Activated CD4-positive, alpha-beta T cell treated with anti-CD3 and anti-CD28 coated beads, Interleukin-2, amount 50 U/mL, for 24 hours (primary cell): ENCODE results near the gene ANGEL2.
"Not testable (repeated sequence)": the region's sequence is repeated elsewhere in the genome, so short reads cannot be mapped to it uniquely, and the experiment has no call there.

Source experiments
- DNase-seq, 2 donors: peaks; one replicate each; pipeline ENCODE4 v3.0.0-alpha.2; 2020; ENCODE audit warnings: low read depth in 1 of 2, low spot score in 1 of 2

ANGEL2 gene

GRCh38 chr1:213020016-213020415 lies 4.3 kb upstream of the ANGEL2 start:
- DNase-seq: no peak

- no peak for DNase-seq
Observed at GRCh38 chr1:213019450-213019849, 3.8 kb upstream of the ANGEL2 start.

- DNase-seq: no peak
Observed at GRCh38 chr1:213017447-213018273, 2.0 kb upstream of the ANGEL2 start.

GRCh38 chr1:213014642-213015041 lies 1.0 kb downstream of the ANGEL2 start:
- no peak for DNase-seq

- DNase-seq: no peak
Observed at GRCh38 chr1:213008564-213008963, 7.1 kb downstream of the ANGEL2 start.

- no peak for DNase-seq
Observed at GRCh38 chr1:213003256-213003655, 12.4 kb downstream of the ANGEL2 start.

GRCh38 chr1:212994926-212995325 lies 20.7 kb downstream of the ANGEL2 start:
- no peak for DNase-seq

GRCh38 chr1:212993960-212994359 lies 21.7 kb downstream of the ANGEL2 start:
- DNase-seq: not testable (repeated sequence)

- DNase-seq: no peak
Observed at GRCh38 chr1:212990276-212990675, 25.4 kb downstream of the ANGEL2 start.

GRCh38 chr1:212987702-212988322 lies 27.9 kb downstream of the ANGEL2 start:
- no peak for DNase-seq

- no peak for DNase-seq
Observed at GRCh38 chr1:212986551-212986950, 29.1 kb downstream of the ANGEL2 start.

GRCh38 chr1:212984522-212985291 lies 31.0 kb downstream of the ANGEL2 start:
- DNase-seq: no peak

- no peak for DNase-seq
Observed at GRCh38 chr1:212983482-212983881, 32.2 kb downstream of the ANGEL2 start.

GRCh38 chr1:212982430-212983152 lies 33.1 kb downstream of the ANGEL2 start:
- DNase-seq: no peak

GRCh38 chr1:212981571-212982328 lies 33.9 kb downstream of the ANGEL2 start:
- no peak for DNase-seq

GRCh38 chr1:212981025-212981495 lies 34.6 kb downstream of the ANGEL2 start:
- DNase-seq: no peak

- DNase-seq: no peak
Observed at GRCh38 chr1:212980123-212980785, 35.4 kb downstream of the ANGEL2 start.

- no peak for DNase-seq
Observed at GRCh38 chr1:212979340-212980122, 36.1 kb downstream of the ANGEL2 start.
